GM19397 (cell line): Measurements from ENCODE around the gene ALDH4A1.
"Not testable (repeated sequence)": the region's sequence is repeated elsewhere in the genome, so short reads cannot be mapped to it uniquely, and the experiment has no call there.

Experiments
- ATAC-seq: cut with Tn5 transposase; IDR thresholded peaks from one replicate; pipeline ENCODE4 v1.9.1; 2021; ENCODE audit warnings: mild to moderate bottlenecking, moderate library complexity; ENCODE audit not compliant: unreplicated experiment

The ALDH4A1 gene

GRCh38 chr1:18858070-18858688, 44.2 kb downstream of the ALDH4A1 start:
- no peak for ATAC-seq

- no peak for ATAC-seq
Measured at GRCh38 chr1:18856435-18856834, 45.9 kb downstream of the ALDH4A1 start.

GRCh38 chr1:18855573-18855972, 46.8 kb downstream of the ALDH4A1 start:
- no peak for ATAC-seq

- ATAC-seq: no peak
Measured at GRCh38 chr1:18854331-18855025, 47.9 kb downstream of the ALDH4A1 start.

GRCh38 chr1:18852501-18852900, 49.9 kb downstream of the ALDH4A1 start:
- ATAC-seq: no peak

GRCh38 chr1:18849261-18849711, 53.1 kb downstream of the ALDH4A1 start:
- ATAC-seq: no peak

GRCh38 chr1:18847723-18848122, 54.6 kb downstream of the ALDH4A1 start:
- ATAC-seq: not testable (repeated sequence)

- no peak for ATAC-seq
Measured at GRCh38 chr1:18840145-18840544, 62.2 kb downstream of the ALDH4A1 start.

- ATAC-seq: no peak
Measured at GRCh38 chr1:18836654-18837053, 65.7 kb downstream of the ALDH4A1 start.

GRCh38 chr1:18832319-18832718, 70.0 kb downstream of the ALDH4A1 start:
- ATAC-seq: not testable (repeated sequence)

GRCh38 chr1:18831656-18832055, 70.7 kb downstream of the ALDH4A1 start:
- ATAC-seq: no peak

- no peak for ATAC-seq
Measured at GRCh38 chr1:18830596-18830995, 71.8 kb downstream of the ALDH4A1 start.

- ATAC-seq: no peak
Measured at GRCh38 chr1:18829671-18830070, 72.7 kb downstream of the ALDH4A1 start.

GRCh38 chr1:18828224-18828623, 74.1 kb downstream of the ALDH4A1 start:
- ATAC-seq: no peak

GRCh38 chr1:18823438-18823837, 78.9 kb downstream of the ALDH4A1 start:
- ATAC-seq: no peak
